Measurements from ENCODE around the gene TSSK3.
A peak's percentile ranks its signal among the peaks of the same experiment; 100 is the strongest.

The TSSK3 gene

GRCh38 chr1:32398401-32398800 is 36.1 kb downstream of the TSSK3 start:
- DNase-seq (ENCODE audit: low spot score), result peak; percentile 16
- FAIRE-seq, result no peak

DNA sequence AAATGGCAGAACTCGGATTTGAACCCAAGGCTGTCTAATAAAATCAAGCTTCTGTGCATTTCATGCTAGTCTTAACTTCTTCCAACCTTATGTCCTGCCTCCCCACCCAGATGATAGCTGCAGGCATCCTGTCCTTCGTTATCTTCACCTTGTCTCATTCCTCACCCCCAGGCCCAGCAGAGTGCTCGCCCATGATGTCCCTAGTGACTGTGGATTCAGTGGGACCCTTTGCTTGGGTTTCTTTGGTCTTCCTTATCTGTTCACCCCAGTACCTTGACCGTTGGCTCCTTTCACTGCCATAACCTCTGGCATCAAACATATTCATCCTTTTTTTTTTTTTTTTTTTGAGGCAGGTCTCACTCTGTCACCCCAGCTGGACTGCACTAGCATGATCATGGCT is 37.5 kb downstream of the TSSK3 start:
- DNase-seq (ENCODE audit: low spot score) (no peak), FAIRE-seq (no peak)

GRCh38 chr1:32400876-32401631 is 38.7 kb downstream of the TSSK3 start:
- FAIRE-seq (no peak), DNase-seq (ENCODE audit: low spot score) (peak; percentile 43)

DNA sequence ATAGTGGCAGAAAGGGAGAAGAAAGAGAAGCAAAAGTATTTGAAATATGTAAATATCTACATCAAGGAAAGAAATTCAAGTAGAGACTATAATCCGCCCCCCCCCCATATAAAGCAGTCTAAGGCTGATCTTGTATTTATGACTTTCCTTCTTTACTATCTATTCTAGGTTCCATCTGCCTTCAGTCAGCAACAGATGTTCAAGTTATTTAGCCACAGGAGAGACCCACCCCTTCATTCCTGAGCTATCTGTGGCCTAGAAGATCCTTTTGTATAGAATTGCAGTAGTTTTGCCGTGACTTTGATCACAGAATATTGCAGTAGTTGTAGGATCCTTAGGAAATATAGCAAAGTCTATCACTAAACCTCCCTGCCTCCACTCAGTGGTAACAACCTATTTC is 42.6 kb downstream of the TSSK3 start:
- DNase-seq (ENCODE audit: low spot score), result no peak
- FAIRE-seq, result no peak

DNA sequence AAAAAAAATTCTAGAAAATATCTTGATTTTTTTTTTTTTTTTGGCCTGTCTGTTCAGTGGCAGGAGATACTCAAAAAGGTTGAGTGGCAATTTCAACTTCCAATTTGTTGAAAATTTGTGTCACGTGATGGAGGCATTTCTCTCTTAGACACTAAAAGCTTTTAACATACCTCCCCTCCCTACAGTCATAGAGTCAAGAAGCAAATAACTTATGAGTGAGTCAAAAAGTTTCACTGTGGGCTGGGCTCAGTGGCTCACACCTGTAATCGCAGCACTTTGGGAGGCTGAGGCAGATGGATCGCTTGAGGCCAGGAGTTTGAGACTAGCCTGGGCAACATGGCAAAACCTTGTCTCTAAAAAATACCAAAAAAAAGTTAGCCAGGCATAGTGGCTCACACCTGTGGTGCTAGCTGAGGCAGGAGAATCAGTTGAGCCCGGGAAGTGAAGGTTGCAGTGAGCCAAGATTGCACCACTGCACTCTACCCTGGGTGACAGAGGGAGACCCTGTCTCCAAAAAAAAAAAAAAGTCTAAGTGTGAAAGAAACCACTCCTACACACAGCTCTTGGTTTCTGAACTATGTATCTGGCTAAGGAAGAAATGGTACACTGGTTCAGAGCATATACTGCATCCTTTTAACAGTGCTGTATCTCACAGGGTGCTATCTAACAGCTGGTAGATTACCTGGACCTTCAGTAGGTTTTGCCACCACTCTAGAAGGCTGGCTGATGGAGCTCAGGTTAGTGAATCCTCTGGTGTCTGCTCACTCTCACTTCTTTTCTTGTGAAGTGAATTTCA is 43.5 kb downstream of the TSSK3 start:
- FAIRE-seq (no peak), DNase-seq (ENCODE audit: low spot score) (no peak)

- DNase-seq (ENCODE audit: low spot score), result no peak
- FAIRE-seq, result no peak
These were observed 44.3 kb downstream of the TSSK3 start for GRCh38 chr1:32406629-32407111.

DNA sequence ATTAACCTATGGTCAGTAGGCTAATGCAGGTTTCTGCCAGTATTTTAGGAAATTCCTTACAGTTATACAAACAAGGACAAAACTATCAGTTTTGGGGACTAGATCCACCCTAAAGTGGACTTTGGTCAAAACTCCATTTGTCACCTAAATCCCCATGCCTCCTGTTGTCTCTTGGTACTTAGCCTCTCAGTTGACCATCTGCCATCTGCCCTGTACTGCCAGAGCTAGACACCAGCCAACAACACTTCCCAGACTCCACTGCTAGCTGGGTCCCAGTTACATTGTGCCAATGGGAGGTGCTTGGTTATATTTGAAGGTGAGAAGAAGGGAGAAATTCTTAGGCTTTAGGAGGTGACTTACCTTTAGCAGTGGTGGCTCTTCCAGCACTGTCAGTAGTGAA is 48.9 kb downstream of the TSSK3 start:
- FAIRE-seq (no peak), DNase-seq (ENCODE audit: low spot score) (no peak)

DNA sequence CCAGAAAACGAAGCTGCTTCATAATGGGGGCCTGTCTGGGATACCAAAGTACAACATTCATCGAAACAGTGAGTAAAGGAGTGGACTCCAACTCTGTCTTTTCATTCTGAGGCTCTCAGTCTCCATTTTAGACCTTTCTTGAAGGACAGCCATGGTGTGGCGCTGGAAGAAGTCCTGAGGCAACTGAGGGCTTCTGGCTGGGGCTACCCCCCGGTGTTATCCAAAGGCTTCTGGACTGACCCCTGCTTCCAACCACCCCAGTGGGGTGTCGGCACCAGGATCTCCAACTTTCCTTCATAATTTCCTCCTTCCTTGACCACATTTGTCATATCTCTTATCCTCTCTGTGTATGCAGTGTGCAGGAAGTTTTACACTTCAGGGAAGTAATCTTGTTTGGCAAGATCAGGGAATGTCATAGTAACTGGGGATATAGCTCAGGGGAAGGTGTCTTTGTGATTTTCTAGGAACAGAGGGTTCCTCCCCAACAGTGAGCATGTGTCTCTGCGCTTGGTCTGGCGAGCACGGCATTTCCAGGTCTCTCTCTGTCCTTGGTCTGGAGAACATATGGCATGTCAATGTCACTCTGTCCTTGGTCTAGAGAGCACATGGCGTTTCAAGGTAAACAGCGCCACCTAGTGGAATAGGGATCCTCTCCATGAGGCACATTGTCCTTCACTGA is 51.3 kb downstream of the TSSK3 start:
- peak; percentile 2 for FAIRE-seq

More for the DNA sequence above, 51.3 kb downstream of the TSSK3 start:
- DNase-seq (ENCODE audit: low spot score), result peak; percentile 60
